Mononuclear cell (primary cell): ENCODE measurements around the gene CRTAP. TPM values are rescaled to one million over a fixed set of nuclear protein-coding genes. Genes with fewer than 3 reads are reported as not detected.
"Not testable (repeated sequence)": the region's sequence is repeated elsewhere in the genome, so short reads cannot be mapped to it uniquely, and the experiment has no call there.

Source experiments
- H3K27me3 ChIP-seq: 2 replicates; pipeline ENCODE4 v1.6.0; 2011; ENCODE audit warnings: low read length, control low read depth; ENCODE audit not compliant: insufficient read depth
- H3K4me1 ChIP-seq: 2 replicates; pipeline ENCODE4 v1.5.1; 2011; ENCODE audit warnings: mild to moderate bottlenecking, low read length, control low read depth; ENCODE audit not compliant: insufficient read depth
- H3K4me3 ChIP-seq: 2 replicates; pipeline ENCODE4 v1.5.1; 2011; ENCODE audit warnings: mild to moderate bottlenecking, low read length, moderate library complexity
- H3K9me3 ChIP-seq: 2 replicates; pipeline ENCODE4 v1.5.1; 2011; ENCODE audit warnings: low read depth, mild to moderate bottlenecking, control low read depth, low read length
- total RNA-seq: library from RNA; depleted of rRNA; stranded (reverse); fragments of >200 nt; gene quantifications from one replicate; pipeline ENCODE4 v1.2.3, GENCODE V29; 2012

The CRTAP gene
- total RNA-seq: 102 TPM

- H3K27me3 ChIP-seq: no peaks in the 10 kb centered on the region
- peaks cover 46% of the 10 kb centered on the region for H3K4me1 ChIP-seq
- H3K4me3 ChIP-seq: peak within 1 kb of the TSS; percentile 83
- H3K9me3 ChIP-seq: no peaks in the 10 kb centered on the region
Measured at GRCh38 chr3:33113772-33114621, at the start of gene CRTAP. CRTAP (plus strand) TSS chr3:33114014; CDS start chr3:33114078, 64 bp downstream.

DNA sequence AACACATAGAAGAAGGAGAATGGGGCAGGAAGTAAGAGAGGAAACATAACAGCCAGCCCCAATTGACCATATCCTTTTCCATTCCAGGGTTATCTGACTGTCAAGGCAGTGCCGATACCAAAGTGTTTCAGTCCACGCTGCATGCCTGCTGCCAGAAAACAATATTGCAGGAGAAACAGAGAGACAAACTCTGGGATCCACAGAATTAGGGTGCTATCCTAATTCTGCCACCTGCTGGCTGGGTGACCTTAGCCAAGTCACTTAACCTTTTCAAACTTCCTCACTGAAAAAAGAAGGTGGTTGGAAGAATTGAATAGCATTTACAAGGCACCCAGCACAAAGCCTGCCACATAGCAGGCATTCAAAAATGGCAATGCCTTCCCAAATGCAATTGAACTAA, 48.9 kb upstream of the CRTAP start:
- Histone ChIP-seq H3K4me1 (peaks cover 43% of the 10 kb centered on the region), H3K27me3 (no peaks in the 10 kb centered on the region), H3K9me3 (no peaks in the 10 kb centered on the region), H3K4me3 (no peak overlapping the region)

GRCh38 chr3:33067484-33067883, 46.3 kb upstream of the CRTAP start:
- H3K9me3 ChIP-seq: no peaks in the 10 kb centered on the region
- peaks cover 29% of the 10 kb centered on the region for H3K4me1 ChIP-seq
- H3K4me3 ChIP-seq: no peak overlapping the region
- no peaks in the 10 kb centered on the region for H3K27me3 ChIP-seq

- H3K9me3 ChIP-seq, H3K27me3 ChIP-seq, H3K4me3 ChIP-seq: not testable (repeated sequence)
- H3K4me1 ChIP-seq: peaks cover 18% of the 10 kb centered on the region
Measured at GRCh38 chr3:33069862-33070261, 44.0 kb upstream of the CRTAP start.

GRCh38 chr3:33071181-33071580, 42.6 kb upstream of the CRTAP start:
- Histone ChIP-seq H3K4me1 (peaks cover 18% of the 10 kb centered on the region), H3K4me3 (no peak overlapping the region), H3K9me3 (no peaks in the 10 kb centered on the region), H3K27me3 (no peaks in the 10 kb centered on the region)

- Histone ChIP-seq H3K9me3 (no peaks in the 10 kb centered on the region), H3K27me3 (no peaks in the 10 kb centered on the region), H3K4me1 (peaks cover 18% of the 10 kb centered on the region), H3K4me3 (no peak overlapping the region)
Measured at GRCh38 chr3:33071946-33072345, 41.9 kb upstream of the CRTAP start.

DNA sequence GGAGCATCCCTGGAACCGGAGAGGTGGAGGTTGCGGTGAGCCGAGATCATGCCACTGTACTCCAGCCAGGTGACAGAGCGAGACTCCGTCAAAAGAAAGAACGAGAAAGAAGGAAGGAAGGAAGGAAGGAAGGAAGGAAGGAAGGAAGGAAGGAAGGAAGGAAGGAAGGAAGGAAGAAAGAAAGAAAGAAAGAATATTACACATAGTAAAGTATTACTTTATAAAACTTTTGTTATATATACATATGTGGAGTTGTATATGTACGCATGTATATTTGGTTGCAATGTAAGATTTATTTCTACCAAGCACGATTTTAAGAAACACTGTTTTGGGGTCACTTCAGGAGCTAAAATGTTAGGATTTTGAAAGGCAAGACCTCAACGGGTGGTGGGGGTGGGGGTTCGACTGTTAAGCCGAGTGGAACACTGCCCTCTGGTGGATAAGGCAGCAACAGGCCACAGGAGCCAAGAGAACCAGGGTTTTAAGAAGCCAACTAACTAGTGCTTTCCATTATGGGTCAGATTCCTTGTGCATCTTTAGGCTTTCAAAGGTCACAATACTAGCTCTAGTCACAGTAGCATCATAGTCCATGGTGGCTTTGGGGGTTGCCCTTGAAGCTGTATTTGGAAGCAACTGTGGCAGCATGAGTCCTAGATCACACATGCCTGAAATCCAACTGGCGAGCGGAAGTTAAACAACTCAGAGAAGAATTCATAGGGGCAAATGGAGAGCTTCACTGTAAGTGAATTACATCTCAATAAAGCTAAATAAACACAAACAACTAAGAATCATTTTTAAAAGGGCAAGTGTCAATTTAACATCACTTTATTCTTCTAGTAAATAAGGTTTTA, 39.4 kb upstream of the CRTAP start:
- H3K4me1 ChIP-seq: peaks cover 18% of the 10 kb centered on the region
- H3K27me3 ChIP-seq: no peaks in the 10 kb centered on the region
- no peak overlapping the region for H3K4me3 ChIP-seq
- H3K9me3 ChIP-seq: no peaks in the 10 kb centered on the region

DNA sequence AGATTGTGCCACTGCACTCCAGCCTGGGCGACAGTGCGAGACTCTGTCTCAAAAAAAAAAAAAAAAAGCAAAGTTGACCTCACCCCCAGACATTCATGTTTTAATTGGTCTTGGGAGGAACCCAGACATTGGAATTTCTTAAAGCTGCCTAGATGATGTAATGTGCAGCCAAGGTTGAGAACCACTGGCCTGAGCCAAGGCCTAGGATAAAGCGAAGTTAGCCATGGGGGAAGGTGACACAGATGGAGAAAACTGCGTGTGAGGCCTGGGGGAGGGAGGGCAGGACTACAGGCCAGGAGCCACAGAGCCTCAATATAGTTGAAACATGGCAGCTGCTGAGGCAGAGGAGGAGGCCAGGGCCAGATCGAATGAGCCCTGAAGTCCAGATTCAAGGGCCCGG, 37.8 kb upstream of the CRTAP start:
- H3K4me1 ChIP-seq: peaks cover 12% of the 10 kb centered on the region
- no peak overlapping the region for H3K4me3 ChIP-seq
- H3K27me3 ChIP-seq: no peaks in the 10 kb centered on the region
- no peaks in the 10 kb centered on the region for H3K9me3 ChIP-seq

GRCh38 chr3:33076952-33077351, 36.9 kb upstream of the CRTAP start:
- Histone ChIP-seq H3K4me1 (peaks cover 19% of the 10 kb centered on the region), H3K4me3 (no peak overlapping the region), H3K9me3 (no peaks in the 10 kb centered on the region), H3K27me3 (no peaks in the 10 kb centered on the region)

DNA sequence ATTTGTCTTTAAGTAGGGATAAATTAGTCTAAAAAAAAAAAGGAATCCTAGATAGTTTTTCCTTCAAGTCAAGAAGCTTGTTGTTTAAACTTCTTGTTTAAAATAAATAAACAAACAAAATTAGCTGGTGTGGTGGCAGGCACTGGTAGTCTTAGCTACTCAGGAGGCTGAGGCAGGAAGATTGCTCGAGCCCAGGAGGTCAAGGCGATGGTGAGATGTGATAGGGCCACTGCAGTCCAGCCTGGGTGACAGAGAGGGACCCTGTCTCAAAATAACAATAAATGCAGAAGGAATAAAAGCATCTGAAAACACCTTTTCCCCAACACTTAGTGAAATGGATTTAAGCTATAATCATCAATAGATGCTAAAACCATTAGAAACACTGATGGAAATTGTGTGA, 35.8 kb upstream of the CRTAP start:
- Histone ChIP-seq H3K4me1 (peaks cover 20% of the 10 kb centered on the region), H3K4me3 (no peak overlapping the region), H3K27me3 (no peaks in the 10 kb centered on the region), H3K9me3 (no peaks in the 10 kb centered on the region)

DNA sequence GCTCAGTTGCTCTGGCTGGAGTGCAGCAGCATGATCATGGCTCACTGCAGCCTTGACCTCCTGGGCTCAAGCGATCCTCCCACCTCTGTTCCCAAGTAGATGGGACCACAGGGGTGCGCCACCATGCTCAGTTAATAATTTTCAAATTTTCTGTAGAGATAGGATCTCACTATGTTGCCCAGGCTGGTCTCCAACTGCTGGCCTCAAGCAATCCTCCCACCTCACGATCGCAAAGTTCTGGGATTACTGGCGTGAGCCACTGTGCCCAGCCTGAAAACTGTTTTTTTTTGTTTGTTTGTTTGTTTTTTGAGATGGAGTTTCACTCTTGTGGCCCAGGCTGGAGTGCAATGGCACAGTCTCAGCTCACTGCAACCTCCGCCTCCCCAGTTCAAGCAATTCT, 34.0 kb upstream of the CRTAP start:
- not testable (repeated sequence) for H3K4me3 ChIP-seq, H3K27me3 ChIP-seq, H3K9me3 ChIP-seq
- peaks cover 21% of the 10 kb centered on the region for H3K4me1 ChIP-seq

DNA sequence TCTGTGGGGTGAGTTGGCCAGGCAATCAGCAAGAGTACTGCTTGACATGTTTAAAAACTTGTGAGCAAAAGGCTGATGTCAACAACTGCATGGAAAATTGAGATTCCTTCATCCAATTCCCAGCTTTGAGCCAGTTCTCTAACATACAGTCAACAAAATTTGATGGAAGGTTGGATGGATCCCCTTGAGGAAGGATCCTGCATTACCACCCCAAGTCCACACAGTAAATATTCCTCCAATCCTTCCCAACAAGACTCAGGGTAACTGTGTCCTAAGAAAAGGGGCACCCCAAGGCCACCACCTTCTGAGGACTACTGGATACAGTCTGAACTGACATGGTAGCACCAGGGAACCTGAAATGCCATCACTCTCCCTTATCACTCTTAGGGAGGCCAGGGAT, 32.0 kb upstream of the CRTAP start:
- H3K4me3 ChIP-seq: no peak overlapping the region
- H3K4me1 ChIP-seq: peaks cover 15% of the 10 kb centered on the region
- H3K9me3 ChIP-seq: no peaks in the 10 kb centered on the region
- H3K27me3 ChIP-seq: no peaks in the 10 kb centered on the region

DNA sequence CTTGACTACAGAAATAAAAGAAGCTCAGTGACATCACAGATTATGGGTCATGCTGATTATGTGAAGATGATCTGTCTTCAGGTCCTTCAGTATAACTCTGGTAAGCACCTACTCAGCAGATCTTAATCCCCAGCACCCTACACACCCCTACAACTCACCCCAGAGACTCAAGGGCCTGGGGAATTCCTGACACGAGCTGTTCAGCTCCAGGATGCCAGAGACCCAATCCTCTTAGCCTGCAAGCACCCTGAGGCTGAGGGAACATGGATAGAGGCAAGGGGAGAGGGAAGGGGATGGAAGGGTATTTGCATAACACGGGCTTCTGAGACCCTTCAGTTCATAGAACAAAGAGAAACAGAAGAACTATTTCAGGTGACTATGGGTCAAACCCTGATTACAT, 29.9 kb upstream of the CRTAP start:
- no peaks in the 10 kb centered on the region for H3K27me3 ChIP-seq
- no peaks in the 10 kb centered on the region for H3K9me3 ChIP-seq
- H3K4me1 ChIP-seq: peaks cover 23% of the 10 kb centered on the region
- no peak overlapping the region for H3K4me3 ChIP-seq

DNA sequence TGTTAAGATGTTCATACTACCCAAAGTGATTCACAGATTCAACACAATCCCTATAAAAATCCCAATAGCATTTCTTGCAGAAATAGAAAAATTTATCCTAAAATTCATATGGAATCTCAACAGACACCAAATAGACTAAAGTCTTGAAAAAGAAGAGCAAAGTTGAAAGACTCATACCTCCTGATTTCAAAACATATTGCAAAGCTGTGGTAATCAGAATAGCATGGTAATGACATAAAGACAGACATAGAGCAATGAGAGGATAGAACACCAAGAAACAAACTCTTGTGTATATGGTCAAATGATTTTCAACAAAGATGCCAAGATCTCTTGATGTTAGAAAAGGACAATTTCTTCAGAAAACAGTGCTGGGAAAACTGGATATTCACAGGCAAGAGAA, 25.1 kb upstream of the CRTAP start:
- H3K4me1 ChIP-seq: peaks cover 37% of the 10 kb centered on the region
- no peaks in the 10 kb centered on the region for H3K9me3 ChIP-seq
- H3K4me3 ChIP-seq: no peak overlapping the region
- no peaks in the 10 kb centered on the region for H3K27me3 ChIP-seq

DNA sequence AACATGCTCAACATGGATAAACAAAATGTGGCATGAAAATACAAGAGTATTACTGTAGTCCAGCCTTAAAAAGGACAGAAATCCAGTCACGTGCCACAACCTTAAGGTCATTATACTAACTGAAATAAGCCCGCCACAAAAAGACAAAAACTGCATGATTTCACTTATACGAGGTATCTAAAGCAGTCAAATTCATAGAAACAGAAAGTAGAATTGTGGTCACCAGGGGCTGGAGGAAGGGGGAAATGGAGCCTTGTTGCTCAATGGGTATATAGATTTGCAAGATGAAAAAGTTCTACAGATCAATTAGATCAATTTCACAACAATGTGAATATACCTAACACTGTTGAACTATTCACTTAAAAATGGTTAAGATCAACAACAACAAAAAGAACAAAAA, 24.3 kb upstream of the CRTAP start:
- Histone ChIP-seq H3K27me3 (no peaks in the 10 kb centered on the region), H3K9me3 (no peaks in the 10 kb centered on the region), H3K4me3 (no peak overlapping the region), H3K4me1 (peaks cover 30% of the 10 kb centered on the region)
